Epidermal melanocyte (primary cell): Measurements from ENCODE around the gene ZNF521.
"Not testable (repeated sequence)": the region's sequence is repeated elsewhere in the genome, so short reads cannot be mapped to it uniquely, and the experiment has no call there.

Source experiments
- DNase-seq: peaks from one replicate; pipeline ENCODE4 v3.0.0; 2011; ENCODE audit warnings: low spot score; ENCODE audit not compliant: insufficient read length

The ZNF521 gene

GRCh38 chr18:25042641-25043051 is 309.3 kb downstream of the ZNF521 start:
- DNase-seq = no peak

- DNase-seq = no peak
Observed at GRCh38 chr18:25039781-25040180, 312.2 kb downstream of the ZNF521 start.

DNA sequence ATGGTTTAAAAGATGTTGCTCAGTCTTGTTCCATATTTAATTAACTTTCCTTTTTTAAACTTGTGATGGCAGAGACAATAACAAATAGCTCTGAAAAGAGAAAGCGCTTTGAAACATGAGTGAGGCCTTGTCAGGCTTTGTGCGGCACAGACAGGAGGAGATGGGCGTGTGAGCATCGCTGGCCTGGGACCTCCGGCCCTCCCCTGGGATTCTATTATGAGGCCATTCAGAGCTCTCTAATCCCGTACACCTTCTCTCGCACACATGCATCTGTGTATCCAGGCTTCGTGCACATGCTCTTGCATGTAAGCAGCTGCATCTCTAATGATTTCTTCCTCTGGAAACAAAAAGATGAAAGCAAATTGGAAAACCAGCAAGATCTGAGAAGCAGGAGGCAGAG is 313.7 kb downstream of the ZNF521 start:
- no peak for DNase-seq

DNA sequence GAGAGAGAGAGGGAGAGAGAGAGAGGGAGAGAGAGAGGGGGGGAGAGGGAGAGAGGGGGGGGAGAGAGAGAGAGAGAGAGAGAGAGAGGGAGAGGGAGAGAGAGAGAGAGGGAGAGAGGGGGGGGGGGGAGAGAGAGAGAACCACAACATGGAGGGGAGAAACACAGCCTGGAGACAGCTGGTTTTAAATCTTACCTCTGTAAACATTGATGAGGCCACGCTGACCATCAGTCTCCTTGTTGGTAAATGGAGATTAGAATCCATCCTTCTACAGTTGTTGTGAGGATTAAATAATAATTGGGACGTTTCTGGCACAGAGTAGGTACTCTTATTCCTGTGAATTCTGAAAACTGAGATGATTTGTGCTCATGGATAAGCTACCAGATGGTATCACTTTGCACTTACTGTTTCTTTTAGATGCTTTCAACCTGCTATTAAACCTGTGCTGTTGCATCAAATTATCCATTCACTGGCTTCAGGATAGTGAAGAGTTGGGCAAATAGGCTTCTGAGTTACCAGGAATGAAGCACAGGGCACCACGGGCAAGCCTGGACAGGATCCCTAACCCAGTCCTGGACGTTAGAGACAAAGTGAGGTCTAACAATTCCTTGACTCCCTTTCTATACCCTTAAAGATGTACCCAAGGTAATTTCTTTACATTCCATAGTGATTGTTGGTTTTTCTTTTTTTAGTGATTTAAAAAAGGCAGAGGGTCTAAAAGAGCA is 318.1 kb downstream of the ZNF521 start:
- DNase-seq = no peak

- DNase-seq = not testable (repeated sequence)
Observed at GRCh38 chr18:25033175-25033574, 318.8 kb downstream of the ZNF521 start.

- no peak for DNase-seq
Observed at GRCh38 chr18:25029802-25030201, 322.2 kb downstream of the ZNF521 start.

- DNase-seq = no peak
Observed at GRCh38 chr18:25019931-25020330, 332.0 kb downstream of the ZNF521 start.

DNA sequence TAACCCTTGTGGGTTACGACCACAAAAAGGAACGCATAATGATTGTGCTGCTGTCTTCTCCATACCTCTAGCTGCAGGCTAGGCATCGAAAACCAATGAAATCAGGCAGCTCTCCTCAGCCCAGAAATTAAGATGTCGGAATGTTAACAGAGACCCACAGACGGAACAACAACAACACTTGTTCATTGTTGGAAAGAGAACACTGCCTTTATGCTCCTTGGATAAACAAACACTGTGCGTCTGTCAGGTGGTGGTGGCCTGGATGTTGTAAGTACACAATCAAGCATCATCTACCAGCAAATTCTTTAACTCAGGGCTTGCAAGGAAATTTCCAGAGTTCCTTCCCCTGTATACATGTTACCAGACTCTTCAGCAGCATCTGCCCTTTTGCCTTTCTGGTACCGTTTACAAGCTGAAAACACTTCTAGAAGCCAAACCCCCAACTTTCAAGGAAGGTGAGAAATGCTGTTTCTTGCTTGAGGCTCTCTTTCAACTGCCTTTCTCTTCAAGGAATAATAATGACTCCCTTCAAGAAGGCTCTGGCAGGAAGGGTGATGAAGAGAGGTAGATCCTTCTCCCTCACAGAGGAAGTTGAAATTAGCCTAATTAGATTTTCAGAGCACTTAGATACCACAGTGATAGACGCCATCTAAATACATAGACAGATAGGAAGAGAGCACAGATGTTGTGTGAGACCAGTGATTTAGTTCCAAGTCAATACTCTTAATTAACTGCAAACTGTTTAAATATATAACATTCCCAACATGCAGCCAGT is 332.7 kb downstream of the ZNF521 start:
- no peak for DNase-seq

DNA sequence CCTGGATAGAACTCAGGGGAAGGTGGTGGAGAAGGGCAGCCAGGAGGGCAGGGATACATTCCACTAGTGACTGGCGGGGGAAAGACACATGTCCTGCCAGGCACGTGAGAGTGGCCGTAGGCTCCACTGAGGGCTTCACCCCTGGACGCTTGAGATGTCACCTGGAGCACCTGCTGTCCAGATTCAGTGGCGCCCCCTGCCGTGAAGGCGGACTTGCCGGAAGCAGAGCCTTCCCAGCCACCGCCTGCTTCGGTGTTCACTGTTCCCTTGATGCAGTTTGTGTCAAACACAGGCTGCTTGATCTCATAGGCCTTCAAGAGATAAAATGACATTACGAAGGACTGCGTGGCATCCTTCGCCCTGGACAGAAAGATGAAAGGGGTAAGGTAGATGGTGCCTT is 335.3 kb downstream of the ZNF521 start:
- DNase-seq = no peak

- no peak for DNase-seq
Observed at GRCh38 chr18:25016181-25016580, 335.8 kb downstream of the ZNF521 start.
